ENCODE results near the gene BCDIN3D. TPM values are rescaled to one million over a fixed set of nuclear protein-coding genes. Genes with fewer than 3 reads are reported as not detected.

The BCDIN3D gene
- total and polyA plus RNA-seq, 2 experiments from 2014 or later: 3.5 to 5.6 TPM

DNA sequence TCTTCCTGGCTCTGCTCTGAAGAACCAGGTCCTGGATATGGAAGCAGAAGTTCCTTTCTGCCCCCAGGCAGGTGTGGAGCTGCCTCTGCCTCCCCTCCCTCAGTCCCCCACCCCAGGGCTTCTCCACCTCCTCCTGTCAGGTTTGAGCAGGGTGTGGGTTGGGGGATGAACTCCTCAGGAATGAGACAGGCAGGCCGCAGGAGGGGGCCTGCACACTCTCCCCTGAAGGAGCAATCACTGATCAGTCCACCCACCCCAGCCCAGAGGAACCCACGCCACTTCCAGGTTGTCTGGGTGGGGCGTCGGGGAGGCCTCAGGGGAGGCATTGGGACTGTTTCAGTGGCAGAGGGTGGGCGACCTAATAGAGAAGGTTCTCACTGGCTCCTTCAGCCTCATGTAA, 34.2 kb upstream of the BCDIN3D start:
- Histone ChIP-seq H3K9me3 (ENCODE audit: low read depth) (no peaks in the 10 kb centered on the region), H2AFZ (no peak overlapping the region), H3K4me2 (no peak overlapping the region), H3K9me2 (replicated peaks; ENCODE audit: insufficient read depth) (no peaks in the 10 kb centered on the region), H3K27me3 (no peaks in the 10 kb centered on the region), H4K20me1 (ENCODE audit: insufficient read depth, poor library complexity, severe bottlenecking) (no peaks in the 10 kb centered on the region), H3K79me2 (no peaks in the 10 kb centered on the region), H3K4me3 (no peak overlapping the region), H3K36me3 (replicated peaks; ENCODE audit: insufficient read depth, low read depth) (no peaks in the 10 kb centered on the region), H3K4me1 (ENCODE audit: insufficient read depth) (no peaks in the 10 kb centered on the region), H3K27ac (no peak overlapping the region)
- DNase-seq (ENCODE audit: low spot score): no peak
- 66% methylated on average over 5 of the region's 5 CpGs for WGBS (ENCODE audit: low lambda C conversion rate, missing lambda C conversion rate)
- TF ChIP-seq EZH2phosphoT487 (IDR thresholded peaks at IDR 0.05; ENCODE audit: low read depth, severe bottlenecking, unreplicated experiment) (no peak), EZH2 (IDR thresholded peaks at IDR 0.05; ENCODE audit: borderline replicate concordance) (no peak), CTCF (IDR thresholded peaks at IDR 0.05; ENCODE audit: poor library complexity) (no peak)

- Histone ChIP-seq H3K27ac (no peak overlapping the region), H3K4me2 (no peak overlapping the region)
These were observed 33.2 kb upstream of the BCDIN3D start for GRCh38 chr12:49876070-49876469.

GRCh38 chr12:49875115-49875720, 32.3 kb upstream of the BCDIN3D start:
- no peak for DNase-seq (ENCODE audit: low spot score)
- H3K36me3 ChIP-seq (replicated peaks; ENCODE audit: insufficient read depth, low read depth): no peaks in the 10 kb centered on the region
- no peaks in the 10 kb centered on the region for H4K20me1 ChIP-seq (ENCODE audit: insufficient read depth, poor library complexity, severe bottlenecking)
- H3K27me3 ChIP-seq: no peaks in the 10 kb centered on the region
- H3K4me2 ChIP-seq: no peak overlapping the region
- H3K79me2 ChIP-seq: no peaks in the 10 kb centered on the region
- no peak overlapping the region for H3K27ac ChIP-seq
- TF ChIP-seq CTCF (IDR thresholded peaks at IDR 0.05; ENCODE audit: poor library complexity): no peak
- TF ChIP-seq EZH2 (IDR thresholded peaks at IDR 0.05; ENCODE audit: borderline replicate concordance): no peak
- no peak for TF ChIP-seq EZH2phosphoT487 (IDR thresholded peaks at IDR 0.05; ENCODE audit: low read depth, severe bottlenecking, unreplicated experiment)
- H3K9me2 ChIP-seq (replicated peaks; ENCODE audit: insufficient read depth): no peaks in the 10 kb centered on the region
- 95% methylated on average over 9 of the region's 9 CpGs for WGBS (ENCODE audit: low lambda C conversion rate, missing lambda C conversion rate)
- H3K9me3 ChIP-seq (ENCODE audit: low read depth): no peaks in the 10 kb centered on the region
- H3K4me1 ChIP-seq (ENCODE audit: insufficient read depth): peaks cover under 1% of the 10 kb centered on the region
- H2AFZ ChIP-seq: no peak overlapping the region
- no peak overlapping the region for H3K4me3 ChIP-seq

More at GRCh38 chr12:49876070-49876469, 33.2 kb upstream of the BCDIN3D start:
- Histone ChIP-seq H3K4me3 (no peak overlapping the region), H3K4me1 (ENCODE audit: insufficient read depth) (no peaks in the 10 kb centered on the region), H3K9me2 (replicated peaks; ENCODE audit: insufficient read depth) (no peaks in the 10 kb centered on the region), H3K27me3 (no peaks in the 10 kb centered on the region), H4K20me1 (ENCODE audit: insufficient read depth, poor library complexity, severe bottlenecking) (no peaks in the 10 kb centered on the region), H3K9me3 (ENCODE audit: low read depth) (no peaks in the 10 kb centered on the region), H2AFZ (no peak overlapping the region), H3K79me2 (no peaks in the 10 kb centered on the region), H3K36me3 (replicated peaks; ENCODE audit: insufficient read depth, low read depth) (no peaks in the 10 kb centered on the region)
- no peak for TF ChIP-seq EZH2phosphoT487 (IDR thresholded peaks at IDR 0.05; ENCODE audit: low read depth, severe bottlenecking, unreplicated experiment)
- no peak for DNase-seq (ENCODE audit: low spot score)
- WGBS (ENCODE audit: low lambda C conversion rate, missing lambda C conversion rate): 93% methylated on average over 3 of the region's 3 CpGs

DNA sequence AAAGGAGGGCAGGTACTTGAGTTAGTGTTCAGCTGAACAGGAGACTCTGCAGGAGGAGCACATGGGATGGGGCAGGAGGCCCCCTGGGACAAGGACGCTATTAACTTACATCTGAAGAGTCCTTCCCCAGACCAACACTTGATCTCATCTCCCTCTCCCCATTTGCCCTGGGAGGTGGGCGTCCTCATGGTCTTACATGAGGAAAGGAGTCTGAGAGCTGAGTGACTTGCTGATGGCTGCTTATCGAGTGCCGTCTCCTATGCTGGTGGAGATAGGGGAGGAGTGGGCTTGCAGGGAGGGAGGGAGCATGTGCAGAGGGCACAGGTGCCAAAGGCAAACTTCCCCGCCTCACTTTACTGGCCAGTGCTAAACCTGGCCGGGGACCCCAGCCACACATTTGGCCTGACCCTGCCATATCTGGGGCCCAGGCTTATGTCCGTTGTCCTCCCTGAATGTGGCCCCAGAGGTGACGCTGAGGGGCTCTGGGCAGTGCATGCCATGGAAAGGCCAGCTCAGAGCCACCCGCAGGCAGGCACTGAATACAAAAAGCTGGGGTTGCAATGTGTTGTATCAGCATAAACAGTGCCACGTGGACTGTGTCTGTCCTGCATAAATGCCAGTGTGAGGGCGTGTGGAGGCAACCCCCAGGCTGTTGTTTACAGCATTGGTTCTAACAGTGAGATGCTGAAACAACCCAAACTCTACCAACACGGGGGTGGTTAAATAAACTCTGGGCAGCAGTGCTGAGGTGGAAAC, 31.4 kb upstream of the BCDIN3D start:
- Histone ChIP-seq H3K9me2 (replicated peaks; ENCODE audit: insufficient read depth) (no peaks in the 10 kb centered on the region), H3K4me3 (no peak overlapping the region), H3K36me3 (replicated peaks; ENCODE audit: insufficient read depth, low read depth) (no peaks in the 10 kb centered on the region), H3K4me2 (no peak overlapping the region), H3K4me1 (ENCODE audit: insufficient read depth) (peaks cover 10% of the 10 kb centered on the region), H3K27ac (no peak overlapping the region), H2AFZ (no peak overlapping the region), H3K27me3 (no peaks in the 10 kb centered on the region), H3K79me2 (no peaks in the 10 kb centered on the region), H3K9me3 (ENCODE audit: low read depth) (no peaks in the 10 kb centered on the region), H4K20me1 (ENCODE audit: insufficient read depth, poor library complexity, severe bottlenecking) (no peaks in the 10 kb centered on the region)
- TF ChIP-seq CTCF (IDR thresholded peaks at IDR 0.05; ENCODE audit: poor library complexity) (no peak), EZH2 (IDR thresholded peaks at IDR 0.05; ENCODE audit: borderline replicate concordance) (no peak), EZH2phosphoT487 (IDR thresholded peaks at IDR 0.05; ENCODE audit: low read depth, severe bottlenecking, unreplicated experiment) (no peak)
- peak; percentile 5 for DNase-seq (ENCODE audit: low spot score)
- 70% methylated on average over 12 of the region's 12 CpGs for WGBS (ENCODE audit: low lambda C conversion rate, missing lambda C conversion rate)

Data from hepatocyte (in vitro differentiated cells).